GM18951 (cell line): ENCODE results near the gene RHBDL2.

Source experiments
- POLR2A ChIP-seq: IDR thresholded peaks from 4 replicates; pipeline ENCODE4 v1.6.1; 2011; ENCODE audit warnings: mild to moderate bottlenecking; ENCODE audit not compliant: insufficient read length, insufficient read depth; ENCODE audit errors: extremely low read depth
- in situ Hi-C: fragments of 300-500 bp; cut with MboI; formaldehyde crosslinking; loops from one replicate; pipeline ENCODE4 v1.12.0; 2022; ENCODE audit warnings: low sequenced_read_pairs, mixed read lengths, inconsistent platforms; ENCODE audit not compliant: unreplicated experiment

Gene RHBDL2

GRCh38 chr1:38885092-38885491 is 56.5 kb downstream of the RHBDL2 start:
- in situ Hi-C loops = no loop called here
- TF ChIP-seq POLR2A = no peak

- TF ChIP-seq POLR2A = no peak
- in situ Hi-C loops = no loop called here
Measured at GRCh38 chr1:38881487-38881886, 60.1 kb downstream of the RHBDL2 start, which contains the start of gene GJA9. GJA9 (minus strand) TSS chr1:38881587; CDS start chr1:38876098, 5,489 bp downstream.

GRCh38 chr1:38875811-38876210 is 65.8 kb downstream of the RHBDL2 start:
- in situ Hi-C loops = no loop called here
- no peak for TF ChIP-seq POLR2A

GRCh38 chr1:38873027-38873969 is 68.3 kb downstream of the RHBDL2 start, which contains the start of gene MYCBP:
MYCBP (minus strand) TSS chr1:38873348; CDS start chr1:38873305, 43 bp downstream.
- in situ Hi-C loops = no loop called here
- peak; percentile 86 for TF ChIP-seq POLR2A

GRCh38 chr1:38872401-38873026 is 69.1 kb downstream of the RHBDL2 start:
- in situ Hi-C loops = no loop called here
- no peak for TF ChIP-seq POLR2A

- in situ Hi-C loops = no loop called here
- no peak for TF ChIP-seq POLR2A
Measured at GRCh38 chr1:38870996-38871395, 70.6 kb downstream of the RHBDL2 start.

- in situ Hi-C loops = no loop called here
- TF ChIP-seq POLR2A = no peak
Measured at GRCh38 chr1:38867208-38867607, 74.4 kb downstream of the RHBDL2 start.

- no peak for TF ChIP-seq POLR2A
- in situ Hi-C loops = no loop called here
Measured at GRCh38 chr1:38865112-38865715, 76.4 kb downstream of the RHBDL2 start.

GRCh38 chr1:38860454-38860795 is 81.2 kb downstream of the RHBDL2 start:
- in situ Hi-C loops = no loop called here
- no peak for TF ChIP-seq POLR2A

GRCh38 chr1:38859561-38860453 is 81.8 kb downstream of the RHBDL2 start, which contains the start of gene RRAGC:
RRAGC (minus strand) TSS chr1:38859772; CDS start chr1:38859646, 126 bp downstream.
- TF ChIP-seq POLR2A = peak; percentile 76
- in situ Hi-C loops = no loop called here

- TF ChIP-seq POLR2A = no peak
- in situ Hi-C loops = no loop called here
Measured at GRCh38 chr1:38858833-38859560, 82.6 kb downstream of the RHBDL2 start.

GRCh38 chr1:38852780-38853179 is 88.8 kb downstream of the RHBDL2 start:
- in situ Hi-C loops = no loop called here
- TF ChIP-seq POLR2A = no peak

- no peak for TF ChIP-seq POLR2A
- in situ Hi-C loops = loop anchor here (25.0 kb wide), 1 partner anchor 961 kb away; no protein-coding TSS in a partner anchor
Measured at GRCh38 chr1:38848071-38848470, 93.6 kb downstream of the RHBDL2 start.
